ENCODE measurements around the gene CD58.

GRCh38 chr1:116518400-116518799, 52.4 kb downstream of the CD58 start:
- TF ChIP-seq EZH2 (IDR thresholded peaks at IDR 0.05; ENCODE audit: borderline replicate concordance, low read depth, low read length, poor library complexity, severe bottlenecking) (no peak), CTCF (conservative IDR thresholded peaks at IDR 0.05; ENCODE audit: low read depth, low read length) (no peak)

Measured in A673 (cell line).